ENCODE data around the gene KRT81.

- TF ChIP-seq MAFK (IDR thresholded peaks at IDR 0.05; ENCODE audit: low read depth, low read length) (no peak), RAD21 (IDR thresholded peaks at IDR 0.05; ENCODE audit: low read length) (no peak), CTCF (conservative IDR thresholded peaks at IDR 0.05; ENCODE audit: low read depth, low read length) (no peak), POLR2A (IDR thresholded peaks at IDR 0.05; ENCODE audit: low read depth, low read length) (no peak), USF2 (IDR thresholded peaks at IDR 0.05; ENCODE audit: low read depth, low read length) (no peak), CEBPB (IDR thresholded peaks at IDR 0.05; ENCODE audit: low read depth, low read length) (no peak), FOS (IDR thresholded peaks at IDR 0.05; ENCODE audit: low read depth, low read length) (no peak)
Measured at GRCh38 chr12:52277486-52278245, 13.7 kb downstream of the KRT81 start.

Measured in IMR-90 (cell line).